Body of pancreas (tissue), 4 donors: ENCODE data around the gene CDY2A. TPM values are rescaled to one million over a fixed set of nuclear protein-coding genes. Genes with fewer than 3 reads are reported as not detected.
A peak's percentile ranks its signal among the peaks of the same experiment; 100 is the strongest.
"Not testable (repeated sequence)": the region's sequence is repeated elsewhere in the genome, so short reads cannot be mapped to it uniquely, and the experiment has no call there.

Experiments
- ATAC-seq: fragments of 150-250 bp; one replicate; pipeline ENCODE4 v1.9.1; 2016
- DNase-seq, 4 donors: peaks; one replicate each; pipeline ENCODE4 v3.0.0-alpha.2; 2019
- H3K27ac ChIP-seq, 4 donors: fragments of 200-600 bp; sonication (generic); 1 replicate in 3 of 4; 2 replicates in 1 of 4; pipeline versions ENCODE4 v1.5.1 to v1.6.1; 2016 to 2019; ENCODE audit warnings: mild to moderate bottlenecking in 1 of 4, mixed read lengths in 1 of 4, moderate library complexity in 1 of 4
- H3K27me3 ChIP-seq, 2 donors: fragments of 200-600 bp; sonication (generic); one replicate each; pipeline ENCODE4 v1.6.0; 2016; ENCODE audit warnings: mild to moderate bottlenecking in 1 of 2
- H3K36me3 ChIP-seq, 2 donors: fragments of 200-600 bp; sonication (generic); replicated peaks in 1 of 2; 2 replicates each; pipeline ENCODE4 v1.5.1; 2016; ENCODE audit warnings: low read depth in 2 of 2; ENCODE audit not compliant: insufficient read depth in 1 of 2
- H3K4me1 ChIP-seq: fragments of 200-600 bp; sonication (generic); one replicate; pipeline ENCODE4 v1.6.0; 2016
- H3K4me3 ChIP-seq, 2 donors: fragments of 200-600 bp; sonication (generic); 1 replicate in 1 of 2; 2 replicates in 1 of 2; pipeline ENCODE4 v1.5.1; 2016 to 2019
- H3K9me3 ChIP-seq, 3 donors: fragments of 200-600 bp; sonication (generic); 1 replicate in 2 of 3; 2 replicates in 1 of 3; pipeline ENCODE4 v1.5.1; 2016
- WGBS, 2 donors: methylation state at CpG; one replicate each; pipeline ENCODE4 v1.1.5; 2017; 5-methylcytosine and 5-hydroxymethylcytosine counted together
- intact Hi-C: fragments of 100-400 bp; cut with DNase I; formaldehyde crosslinking; loops from one replicate; pipeline ENCODE4 v1.15.1; 2023
- total RNA-seq, 2 donors: library from RNA; depleted of rRNA; stranded (reverse); fragments of >200 nt; gene quantifications; one replicate each; pipeline ENCODE4 v1.1.0, GENCODE V29; 2016

CDY2A gene
- total RNA-seq: not detected

GRCh38 chrY:18025487-18025886, at the start of gene CDY2A:
CDY2A (plus strand) TSS chrY:18025787; CDS start chrY:18026115, 328 bp downstream.
- DNase-seq, H3K36me3 ChIP-seq, ATAC-seq, H3K27ac ChIP-seq, H3K4me1 ChIP-seq, H3K27me3 ChIP-seq, H3K4me3 ChIP-seq, intact Hi-C loops, H3K9me3 ChIP-seq: not testable (repeated sequence)
- 40% methylated on average over 1 of the region's 2 CpGs; no CpG with 5 or more reads in 1 of the 2 donors for WGBS, 2 donors

- H3K9me3 ChIP-seq, intact Hi-C loops, H3K36me3 ChIP-seq, ATAC-seq, DNase-seq, H3K27me3 ChIP-seq, H3K4me1 ChIP-seq, H3K4me3 ChIP-seq, H3K27ac ChIP-seq: not testable (repeated sequence)
- WGBS, 2 donors: no CpG with 5 or more reads among the region's 3 CpGs
Measured at GRCh38 chrY:17997586-17997985, 28.0 kb upstream of the CDY2A start.

GRCh38 chrY:17998266-17998665, 27.3 kb upstream of the CDY2A start:
- DNase-seq, H3K9me3 ChIP-seq, intact Hi-C loops, H3K4me1 ChIP-seq, ATAC-seq, H3K36me3 ChIP-seq, H3K4me3 ChIP-seq, H3K27ac ChIP-seq, H3K27me3 ChIP-seq: not testable (repeated sequence)
- WGBS, 2 donors: no CpG with 5 or more reads among the region's 2 CpGs

- peak; percentile 30 for ATAC-seq
- H3K27ac ChIP-seq, H3K4me1 ChIP-seq, H3K27me3 ChIP-seq, H3K36me3 ChIP-seq, H3K9me3 ChIP-seq, intact Hi-C loops, DNase-seq, H3K4me3 ChIP-seq: not testable (repeated sequence)
- WGBS, 2 donors: no CpG with 5 or more reads among the region's 2 CpGs
Measured at GRCh38 chrY:18023897-18024296, 1.7 kb upstream of the CDY2A start.

GRCh38 chrY:18028845-18029244, 3.3 kb downstream of the CDY2A start:
- H3K27me3 ChIP-seq, H3K4me1 ChIP-seq, DNase-seq, intact Hi-C loops, H3K36me3 ChIP-seq, H3K27ac ChIP-seq, H3K9me3 ChIP-seq, H3K4me3 ChIP-seq: not testable (repeated sequence)
- no CpG with 5 or more reads among the region's 1 CpG for WGBS, 2 donors
- peak; percentile 54 for ATAC-seq

GRCh38 chrY:18030178-18030577, 4.6 kb downstream of the CDY2A start:
- H3K27me3 ChIP-seq, H3K36me3 ChIP-seq, H3K4me3 ChIP-seq, DNase-seq, intact Hi-C loops, H3K9me3 ChIP-seq, H3K27ac ChIP-seq, H3K4me1 ChIP-seq: not testable (repeated sequence)
- WGBS, 2 donors: no CpG with 5 or more reads among the region's 3 CpGs
- peak; percentile 79 for ATAC-seq

GRCh38 chrY:18034100-18034814, 8.7 kb downstream of the CDY2A start:
- H3K4me3 ChIP-seq, H3K36me3 ChIP-seq, DNase-seq, intact Hi-C loops, H3K27ac ChIP-seq, H3K27me3 ChIP-seq, H3K4me1 ChIP-seq, H3K9me3 ChIP-seq: not testable (repeated sequence)
- WGBS, 2 donors: no CpG with 5 or more reads among the region's 3 CpGs
- ATAC-seq: peak; percentile 72

- H3K27me3 ChIP-seq, H3K27ac ChIP-seq, ATAC-seq, H3K9me3 ChIP-seq, intact Hi-C loops, H3K4me3 ChIP-seq, H3K36me3 ChIP-seq, DNase-seq, H3K4me1 ChIP-seq: not testable (repeated sequence)
- no CpG with 5 or more reads among the region's 3 CpGs for WGBS, 2 donors
Measured at GRCh38 chrY:18034864-18035263, 9.3 kb downstream of the CDY2A start.

GRCh38 chrY:18044990-18045389, 19.4 kb downstream of the CDY2A start:
- intact Hi-C loops: not testable (repeated sequence)

GRCh38 chrY:18048149-18049040, 22.8 kb downstream of the CDY2A start:
- WGBS, 2 donors: no CpG with 5 or more reads among the region's 10 CpGs
- H3K27me3 ChIP-seq, DNase-seq, H3K4me3 ChIP-seq, H3K4me1 ChIP-seq, H3K9me3 ChIP-seq, H3K36me3 ChIP-seq, H3K27ac ChIP-seq, intact Hi-C loops: not testable (repeated sequence)
- ATAC-seq: peak; percentile 81

More at GRCh38 chrY:18044990-18045389, 19.4 kb downstream of the CDY2A start:
- not testable (repeated sequence) for H3K27me3 ChIP-seq, H3K36me3 ChIP-seq, H3K4me1 ChIP-seq, H3K4me3 ChIP-seq, H3K9me3 ChIP-seq, H3K27ac ChIP-seq, DNase-seq
- ATAC-seq: peak; percentile 65
- no CpG with 5 or more reads among the region's 3 CpGs for whole genome bisulfite sequencing, 2 donors

GRCh38 chrY:18049061-18049460, 23.5 kb downstream of the CDY2A start:
- intact Hi-C loops, ATAC-seq, H3K4me3 ChIP-seq, H3K27me3 ChIP-seq, H3K4me1 ChIP-seq, DNase-seq, H3K36me3 ChIP-seq, H3K9me3 ChIP-seq, H3K27ac ChIP-seq: not testable (repeated sequence)
- WGBS, 2 donors: no CpG with 5 or more reads among the region's 4 CpGs

GRCh38 chrY:18056473-18056872, 30.9 kb downstream of the CDY2A start:
- H3K4me1 ChIP-seq: not testable (repeated sequence)
- WGBS, 2 donors: no CpG with 5 or more reads among the region's 3 CpGs

More at GRCh38 chrY:18056473-18056872, 30.9 kb downstream of the CDY2A start:
- H3K27ac ChIP-seq, ATAC-seq, H3K4me3 ChIP-seq, H3K9me3 ChIP-seq, H3K27me3 ChIP-seq, H3K36me3 ChIP-seq, DNase-seq, intact Hi-C loops: not testable (repeated sequence)
